ENCODE measurements around the gene GTF3A. TPM values are rescaled to one million over a fixed set of nuclear protein-coding genes. Genes with fewer than 3 reads are reported as not detected.

GTF3A gene
- total RNA-seq, 2 experiments from 2014 or later, result 242 to 251 TPM

DNA sequence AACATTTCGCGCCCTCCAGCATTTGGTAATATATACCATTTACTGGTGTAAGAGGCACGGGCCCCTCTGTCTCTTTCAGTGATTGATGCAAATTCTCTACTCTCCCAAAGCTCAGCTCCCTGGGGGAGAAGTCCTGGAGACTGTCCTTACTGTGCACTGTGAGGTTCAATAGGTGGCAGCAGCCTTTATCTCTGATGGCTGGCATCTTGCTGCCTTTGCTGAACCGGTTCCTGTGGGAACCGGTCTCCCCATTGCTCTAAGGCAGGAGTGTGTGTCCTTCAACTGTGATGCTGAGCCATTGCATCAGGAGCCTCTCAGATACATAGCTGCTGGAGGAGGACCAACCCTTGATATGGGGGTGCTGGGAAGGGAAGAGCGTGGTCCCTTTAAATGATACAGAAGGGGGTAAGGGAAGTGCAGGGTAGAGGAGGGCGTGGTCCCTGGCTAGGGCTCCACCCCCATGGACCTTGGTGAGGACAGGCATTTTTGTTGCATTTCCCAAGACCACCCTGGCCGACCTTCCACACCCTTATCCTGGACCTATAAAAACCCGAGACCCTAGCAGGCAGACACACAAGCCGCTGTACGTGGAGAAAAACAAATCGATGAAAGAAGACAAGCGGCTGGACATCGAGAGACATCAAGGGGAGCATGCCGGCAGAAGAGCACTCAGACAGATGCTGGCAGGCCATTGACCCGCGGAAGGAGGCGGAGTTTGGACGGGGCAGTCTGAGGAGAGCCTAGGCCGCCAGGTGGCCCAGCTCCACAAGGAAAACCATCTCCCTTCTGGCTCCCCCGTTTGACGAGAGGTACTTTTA lies 41.1 kb upstream of the GTF3A start:
- Histone ChIP-seq H3K9me3 (ENCODE audit: low read length) (no peaks in the 10 kb centered on the region), H2AFZ (ENCODE audit: low read length) (no peak overlapping the region), H3K4me1 (ENCODE audit: insufficient read depth, low read length, poor library complexity, severe bottlenecking) (no peaks in the 10 kb centered on the region), H3K79me2 (ENCODE audit: insufficient read depth, low read depth, low read length) (no peaks in the 10 kb centered on the region), H3K27ac (ENCODE audit: low read depth, low read length, poor library complexity, severe bottlenecking) (no peak overlapping the region), H3K9me2 (ENCODE audit: insufficient read depth, low read length) (no peaks in the 10 kb centered on the region), H3K36me3 (ENCODE audit: insufficient read depth, low read length) (no peaks in the 10 kb centered on the region), H3K4me3 (ENCODE audit: low read depth, low read length, poor library complexity, severe bottlenecking) (no peak overlapping the region), H4K20me1 (ENCODE audit: insufficient read depth, low read length) (no peaks in the 10 kb centered on the region), H3K4me2 (ENCODE audit: low read length) (no peak overlapping the region)
- CTCF ChIA-PET (ENCODE audit: unreplicated experiment), result no interaction called here
- intact Hi-C loops (cut with micrococcal nuclease; ENCODE audit: unreplicated experiment), result no loop called here
- no peak for TF ChIP-seq EZH2phosphoT487 (IDR thresholded peaks at IDR 0.05; ENCODE audit: borderline replicate concordance, low read depth, low read length)
- TF ChIP-seq, protein P1, sequence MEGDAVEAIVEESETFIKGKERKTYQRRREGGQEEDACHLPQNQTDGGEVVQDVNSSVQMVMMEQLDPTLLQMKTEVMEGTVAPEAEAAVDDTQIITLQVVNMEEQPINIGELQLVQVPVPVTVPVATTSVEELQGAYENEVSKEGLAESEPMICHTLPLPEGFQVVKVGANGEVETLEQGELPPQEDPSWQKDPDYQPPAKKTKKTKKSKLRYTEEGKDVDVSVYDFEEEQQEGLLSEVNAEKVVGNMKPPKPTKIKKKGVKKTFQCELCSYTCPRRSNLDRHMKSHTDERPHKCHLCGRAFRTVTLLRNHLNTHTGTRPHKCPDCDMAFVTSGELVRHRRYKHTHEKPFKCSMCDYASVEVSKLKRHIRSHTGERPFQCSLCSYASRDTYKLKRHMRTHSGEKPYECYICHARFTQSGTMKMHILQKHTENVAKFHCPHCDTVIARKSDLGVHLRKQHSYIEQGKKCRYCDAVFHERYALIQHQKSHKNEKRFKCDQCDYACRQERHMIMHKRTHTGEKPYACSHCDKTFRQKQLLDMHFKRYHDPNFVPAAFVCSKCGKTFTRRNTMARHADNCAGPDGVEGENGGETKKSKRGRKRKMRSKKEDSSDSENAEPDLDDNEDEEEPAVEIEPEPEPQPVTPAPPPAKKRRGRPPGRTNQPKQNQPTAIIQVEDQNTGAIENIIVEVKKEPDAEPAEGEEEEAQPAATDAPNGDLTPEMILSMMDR (conservative IDR thresholded peaks at IDR 0.05; ENCODE audit: low read length), result no peak
- no peak for DNase-seq (ENCODE audit: low spot score)
- POLR2A ChIA-PET, result no interaction called here
- BruUV-seq (replicated peaks), result no TSS peak

DNA sequence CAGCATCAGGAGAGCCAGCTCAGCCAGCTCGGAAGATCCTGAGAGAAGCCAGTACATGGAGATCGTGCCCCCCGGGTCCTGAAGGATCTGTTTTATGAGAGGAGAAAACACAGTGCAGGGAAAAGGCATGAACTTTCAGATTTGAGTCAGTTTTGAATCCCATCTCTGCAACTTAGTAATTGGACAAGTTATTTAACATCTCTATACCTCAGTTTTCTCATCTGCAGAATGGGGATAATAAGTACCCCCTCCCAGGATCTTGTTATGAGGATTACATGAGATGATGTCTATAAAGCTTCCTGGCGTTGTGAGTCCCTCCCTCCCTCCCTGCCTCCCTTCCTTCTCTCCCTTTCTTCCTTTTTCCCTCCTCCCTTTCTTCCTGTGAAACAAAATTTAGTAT lies 40.1 kb upstream of the GTF3A start:
- Histone ChIP-seq H3K4me2 (ENCODE audit: low read length) (no peak overlapping the region), H4K20me1 (ENCODE audit: insufficient read depth, low read length) (no peaks in the 10 kb centered on the region), H3K79me2 (ENCODE audit: insufficient read depth, low read depth, low read length) (no peaks in the 10 kb centered on the region), H2AFZ (ENCODE audit: low read length) (no peak overlapping the region), H3K4me3 (ENCODE audit: low read depth, low read length, poor library complexity, severe bottlenecking) (no peak overlapping the region), H3K4me1 (ENCODE audit: insufficient read depth, low read length, poor library complexity, severe bottlenecking) (no peaks in the 10 kb centered on the region), H3K9me2 (ENCODE audit: insufficient read depth, low read length) (no peaks in the 10 kb centered on the region), H3K27ac (ENCODE audit: low read depth, low read length, poor library complexity, severe bottlenecking) (no peak overlapping the region), H3K36me3 (ENCODE audit: insufficient read depth, low read length) (no peaks in the 10 kb centered on the region), H3K9me3 (ENCODE audit: low read length) (no peaks in the 10 kb centered on the region)
- no peak for TF ChIP-seq EZH2phosphoT487 (IDR thresholded peaks at IDR 0.05; ENCODE audit: borderline replicate concordance, low read depth, low read length)
- TF ChIP-seq, protein P1 (conservative IDR thresholded peaks at IDR 0.05; ENCODE audit: low read length), result no peak
- CTCF ChIA-PET (ENCODE audit: unreplicated experiment), result no interaction called here
- DNase-seq (ENCODE audit: low spot score), result no peak
- intact Hi-C loops (cut with micrococcal nuclease; ENCODE audit: unreplicated experiment), result no loop called here
- POLR2A ChIA-PET, result no interaction called here
- BruUV-seq (replicated peaks), result no TSS peak

DNA sequence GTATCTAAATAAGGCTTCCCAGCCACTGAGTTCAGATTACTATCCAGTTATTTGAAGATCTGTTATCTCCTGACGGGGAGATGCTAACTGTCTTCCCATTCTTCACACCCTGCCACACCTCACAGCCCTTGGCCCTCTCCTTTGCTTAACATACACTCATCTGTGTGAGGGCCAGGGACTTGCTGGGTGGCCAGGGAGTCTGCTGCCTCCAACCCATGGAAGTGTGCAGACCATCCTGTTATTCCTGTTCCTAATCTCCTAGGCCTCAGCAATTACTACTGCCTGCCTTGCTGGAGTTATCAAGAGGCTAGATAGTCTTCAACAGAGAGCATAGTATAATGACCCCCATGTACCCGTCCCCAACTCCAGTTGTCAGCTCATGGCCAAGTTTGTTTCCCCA lies 36.2 kb upstream of the GTF3A start:
- no peak overlapping the region for H2AFZ ChIP-seq (ENCODE audit: low read length)
- no peaks in the 10 kb centered on the region for H3K36me3 ChIP-seq (ENCODE audit: insufficient read depth, low read length)
- no peak overlapping the region for H3K4me3 ChIP-seq (ENCODE audit: low read depth, low read length, poor library complexity, severe bottlenecking)
- ChIA-PET CTCF (ENCODE audit: unreplicated experiment) (no interaction called here), POLR2A (interaction anchor here (0.5 to 0.7 kb wide), 5 partner anchors 22 to 1062 kb away, joined by 3 to 4 read pairs (median 3); no protein-coding TSS in a partner anchor)
- H3K4me2 ChIP-seq (ENCODE audit: low read length), result no peak overlapping the region
- H3K79me2 ChIP-seq (ENCODE audit: insufficient read depth, low read depth, low read length), result no peaks in the 10 kb centered on the region
- no peak for TF ChIP-seq EZH2phosphoT487 (IDR thresholded peaks at IDR 0.05; ENCODE audit: borderline replicate concordance, low read depth, low read length)
- TF ChIP-seq, protein P1 (conservative IDR thresholded peaks at IDR 0.05; ENCODE audit: low read length), result no peak
- no peaks in the 10 kb centered on the region for H4K20me1 ChIP-seq (ENCODE audit: insufficient read depth, low read length)
- no peak overlapping the region for H3K27ac ChIP-seq (ENCODE audit: low read depth, low read length, poor library complexity, severe bottlenecking)
- no peak for DNase-seq (ENCODE audit: low spot score)
- no peaks in the 10 kb centered on the region for H3K9me2 ChIP-seq (ENCODE audit: insufficient read depth, low read length)
- H3K9me3 ChIP-seq (ENCODE audit: low read length), result no peaks in the 10 kb centered on the region
- BruUV-seq (replicated peaks), result no TSS peak
- no peaks in the 10 kb centered on the region for H3K4me1 ChIP-seq (ENCODE audit: insufficient read depth, low read length, poor library complexity, severe bottlenecking)
- intact Hi-C loops (cut with micrococcal nuclease; ENCODE audit: unreplicated experiment), result no loop called here
